Right ventricle myocardium superior (tissue), 1 donor: ENCODE data around the gene SHC2. TPM values are rescaled to one million over a fixed set of nuclear protein-coding genes. Genes with fewer than 3 reads are reported as not detected.

ENCODE experiments used
- ATAC-seq: fragments of 200-7000 bp; cut with Tn5 transposase; one replicate; pipeline ENCODE4 v1.9.1; 2020; ENCODE audit warnings: mild to moderate bottlenecking; ENCODE audit not compliant: poor library complexity
- DNase-seq: peaks from one replicate; pipeline ENCODE4 v3.0.0-alpha.2; 2020
- intact Hi-C: fragments of 100-400 bp; cut with DNase I; formaldehyde crosslinking; loops from one replicate; pipeline ENCODE4 v1.11.2; 2022
- total RNA-seq: library from RNA; stranded (reverse); fragmentation: NEBNext Ultra II Directional; extraction: Animal tissue kit (Norgen Biotek cat#: 25700); gene quantifications from one replicate; pipeline ENCODE4 v1.2.1, GENCODE V29; 2021
- donor health status: DM: no; HTN: yes; CAD: no; lungs with severe emphysema.

SHC2 gene
- total RNA-seq, 1 donor from 2014 or later, result 8.8 TPM

DNA sequence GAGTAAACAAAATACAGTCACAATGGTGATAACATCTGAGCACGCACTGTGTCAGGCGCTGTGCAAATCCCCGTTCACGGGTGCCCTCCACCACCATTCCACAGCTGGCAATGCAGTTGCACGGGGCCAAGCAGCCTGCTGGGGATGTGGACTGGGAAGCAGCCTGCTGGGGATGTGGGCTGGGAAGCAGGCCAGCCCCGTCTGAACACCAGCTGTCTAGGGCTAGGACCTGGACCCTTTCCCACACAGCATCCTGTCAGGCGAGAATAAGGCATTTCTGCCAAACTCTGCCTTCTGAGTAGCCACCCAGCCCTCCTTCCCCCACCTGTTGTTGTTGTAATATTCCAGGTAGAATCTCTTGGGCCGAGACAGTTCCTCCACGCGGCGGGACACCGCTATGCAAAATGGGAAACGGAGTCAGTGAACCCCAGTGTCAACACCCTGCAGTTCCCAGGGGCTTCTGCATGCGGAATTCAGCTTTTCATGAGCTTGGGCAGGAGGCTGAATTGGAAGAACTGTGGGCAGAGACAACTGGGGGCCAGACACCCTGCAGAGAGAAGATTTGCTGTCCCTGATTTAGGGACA is 88.4 kb downstream of the SHC2 start:
- intact Hi-C loops, result no loop called here
- ATAC-seq (peak; percentile 90), DNase-seq (peak; percentile 81)

DNA sequence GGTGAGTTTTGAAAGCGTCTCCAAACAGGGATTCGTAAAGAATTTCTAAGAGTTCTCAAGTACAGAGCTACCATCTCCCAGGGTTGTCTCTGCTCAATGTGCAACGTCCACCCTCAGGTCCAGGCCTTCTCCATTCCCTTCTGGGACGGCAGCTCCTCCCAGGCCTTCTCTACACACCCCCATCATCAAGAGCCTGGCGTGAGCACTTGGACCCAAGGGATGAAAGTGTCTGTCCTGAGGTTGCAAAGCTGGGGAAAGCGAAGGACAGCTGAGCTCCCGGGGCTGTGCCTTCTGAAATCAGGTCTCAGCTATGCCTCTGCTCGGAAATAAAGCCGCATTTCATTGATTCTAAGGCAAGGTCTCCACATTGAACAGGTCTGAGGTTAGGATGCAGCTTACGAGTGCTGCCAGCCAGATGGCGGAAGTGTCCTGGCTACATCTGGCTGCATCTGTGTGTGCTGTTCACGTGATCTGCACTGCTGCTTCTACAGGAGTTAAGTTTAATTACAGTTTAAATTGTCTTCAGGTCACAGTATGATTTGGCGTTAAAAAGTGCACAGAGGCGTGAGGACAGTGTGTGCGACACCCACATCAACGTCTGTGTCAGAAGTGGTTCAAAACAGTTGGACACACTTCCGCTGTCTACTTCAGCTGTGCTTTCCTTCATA is 89.2 kb downstream of the SHC2 start:
- ATAC-seq (no peak), DNase-seq (no peak)
- intact Hi-C loops, result no loop called here

DNA sequence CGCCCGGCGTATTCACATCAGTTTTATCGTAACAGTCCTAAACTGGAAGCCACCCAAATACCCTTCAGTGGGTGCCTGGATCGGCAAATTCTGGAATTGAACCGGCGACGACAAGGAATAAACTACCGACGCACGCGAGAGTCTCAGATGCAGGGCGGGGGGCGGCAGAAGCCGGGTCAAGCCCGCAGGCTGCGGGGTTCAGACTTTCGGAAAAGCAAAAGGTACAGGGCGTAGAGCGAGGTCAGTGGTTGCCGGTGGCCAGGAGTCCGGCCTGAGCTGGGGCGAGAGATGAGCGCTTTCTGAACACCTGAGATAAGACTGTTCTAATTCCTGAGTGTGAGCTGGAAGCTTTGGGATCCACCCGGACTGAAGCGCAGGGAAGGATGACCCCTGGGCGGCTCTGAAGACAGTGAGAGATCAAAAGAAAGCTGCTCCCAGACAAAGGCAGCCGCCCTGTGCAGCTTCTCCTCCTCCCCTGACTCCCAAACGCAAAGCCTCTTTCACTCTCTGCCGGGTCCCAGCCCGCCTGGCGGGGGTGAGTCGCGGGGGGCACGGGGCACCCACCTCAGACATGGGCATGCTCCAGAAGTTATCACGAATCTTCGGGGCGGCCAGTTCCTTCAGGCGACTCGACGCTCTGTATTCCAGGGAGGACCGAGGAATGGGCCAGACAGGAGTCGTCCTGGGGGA is 90.0 kb downstream of the SHC2 start:
- no peak for ATAC-seq
- DNase-seq, result peak; percentile 26
- intact Hi-C loops, result no loop called here

DNA sequence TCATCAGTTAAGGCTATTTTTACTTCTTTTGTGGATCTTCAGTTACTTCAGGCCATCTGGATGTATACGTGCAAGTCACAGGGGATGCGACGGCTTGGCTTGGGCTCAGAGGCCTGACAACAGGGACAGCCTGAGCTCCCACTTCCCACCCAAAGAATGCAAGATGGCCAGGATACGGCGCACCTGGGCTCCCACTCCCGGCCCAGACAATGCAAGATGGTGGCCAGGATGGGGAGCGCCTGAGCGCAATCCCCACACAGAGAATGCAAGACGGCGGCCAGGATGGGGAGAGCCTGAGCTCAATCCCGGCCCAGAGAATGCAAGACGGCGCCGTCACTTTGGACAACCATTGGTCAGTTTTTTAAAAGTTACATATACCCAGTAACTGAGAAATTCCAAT is 91.0 kb downstream of the SHC2 start:
- no peak for ATAC-seq
- peak; percentile 36 for DNase-seq
- intact Hi-C loops, result no loop called here

DNA sequence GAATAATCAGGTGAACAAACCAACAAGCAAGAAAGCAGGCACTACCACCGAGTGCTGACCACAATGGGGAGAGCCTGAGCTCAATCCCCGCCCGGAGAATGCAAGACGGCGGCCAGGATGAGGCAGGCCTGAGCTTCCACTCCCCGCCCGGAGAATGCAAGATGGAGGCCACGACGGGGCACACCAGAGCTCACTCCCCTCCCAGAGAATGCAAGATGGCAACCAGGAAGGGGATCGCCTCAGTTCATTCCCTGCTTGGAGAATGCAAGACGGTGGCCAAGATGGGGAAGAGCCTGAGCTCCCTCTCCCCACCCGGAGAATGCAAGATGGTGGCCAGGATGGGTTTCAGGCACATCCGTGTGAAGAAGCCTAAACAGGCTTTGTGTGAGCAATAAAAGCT is 91.6 kb downstream of the SHC2 start:
- intact Hi-C loops, result no loop called here

DNA sequence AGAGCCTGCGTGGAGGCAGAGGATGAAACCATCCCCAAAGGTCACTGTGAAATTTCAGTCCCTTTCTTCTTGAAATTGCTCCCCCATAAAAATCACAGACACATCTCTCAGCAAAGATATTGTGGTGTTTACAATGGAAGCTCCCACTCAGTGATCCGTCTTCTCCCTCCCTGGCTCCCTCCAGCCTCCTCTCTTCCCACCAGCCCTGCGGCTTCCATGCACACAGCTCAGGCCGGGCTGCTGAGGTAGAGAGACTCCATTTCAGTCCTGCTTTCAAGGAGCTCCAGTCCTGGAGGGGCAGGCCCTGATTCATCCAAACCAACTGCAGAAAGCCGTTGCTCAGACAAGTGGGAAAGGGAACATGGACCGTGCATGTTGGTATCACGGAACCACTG is 92.2 kb downstream of the SHC2 start:
- peak; percentile 12 for DNase-seq
- no peak for ATAC-seq
- intact Hi-C loops, result no loop called here

More for the DNA sequence above, 91.6 kb downstream of the SHC2 start:
- ATAC-seq (no peak), DNase-seq (peak; percentile 29)

DNA sequence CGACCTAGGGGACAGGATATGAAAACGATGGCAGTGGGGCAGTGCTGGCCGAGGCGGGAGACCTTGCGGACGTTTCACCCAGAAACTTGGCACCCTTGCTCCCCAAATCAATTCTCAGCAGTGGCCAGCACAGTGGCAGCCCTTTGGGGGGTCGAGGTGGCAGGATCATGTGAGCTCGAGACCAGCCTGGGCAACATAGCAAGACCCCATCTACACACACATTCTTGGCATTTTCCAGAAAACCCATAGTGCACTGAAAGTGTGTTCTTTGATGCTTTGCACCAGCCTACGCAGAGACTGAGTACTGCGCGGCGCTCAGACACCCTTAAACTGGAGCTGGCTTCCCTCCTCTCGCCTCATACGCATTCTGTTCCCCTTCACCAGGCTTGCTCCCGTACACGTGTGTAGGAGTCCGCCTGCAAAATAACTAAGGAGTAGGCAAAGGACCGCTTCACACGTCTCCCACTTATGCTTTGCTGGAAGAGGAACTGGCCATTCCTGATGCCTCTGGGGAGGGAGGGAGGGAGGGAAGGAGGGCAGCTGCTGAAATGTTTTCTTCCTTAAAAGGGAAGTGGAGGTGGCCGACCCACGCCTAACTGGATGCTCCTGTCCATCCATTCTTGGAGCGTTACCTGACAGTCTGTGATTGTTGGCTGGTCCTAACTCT is 92.7 kb downstream of the SHC2 start:
- DNase-seq (peak; percentile 16), ATAC-seq (no peak)
- intact Hi-C loops, result no loop called here

DNA sequence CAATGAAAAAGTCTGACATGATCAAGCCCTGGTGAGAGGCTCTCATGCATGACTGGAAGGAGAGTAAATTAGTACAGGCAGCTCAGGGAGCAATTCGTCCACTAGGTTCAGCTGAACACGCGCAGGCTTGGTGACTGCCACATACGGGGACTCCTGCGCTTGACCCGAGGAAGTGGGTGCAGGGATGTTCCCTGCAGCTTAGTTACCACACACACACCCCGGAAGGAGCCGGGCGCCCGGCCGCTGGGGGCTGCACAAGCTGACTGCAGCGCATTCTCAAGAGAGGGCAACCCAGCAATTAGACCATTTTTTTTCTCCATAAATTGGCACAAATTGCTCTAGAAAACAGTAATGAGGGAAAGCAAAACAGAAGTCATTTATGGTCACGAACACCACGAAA is 93.3 kb downstream of the SHC2 start:
- DNase-seq (no peak), ATAC-seq (no peak)
- intact Hi-C loops, result no loop called here

DNA sequence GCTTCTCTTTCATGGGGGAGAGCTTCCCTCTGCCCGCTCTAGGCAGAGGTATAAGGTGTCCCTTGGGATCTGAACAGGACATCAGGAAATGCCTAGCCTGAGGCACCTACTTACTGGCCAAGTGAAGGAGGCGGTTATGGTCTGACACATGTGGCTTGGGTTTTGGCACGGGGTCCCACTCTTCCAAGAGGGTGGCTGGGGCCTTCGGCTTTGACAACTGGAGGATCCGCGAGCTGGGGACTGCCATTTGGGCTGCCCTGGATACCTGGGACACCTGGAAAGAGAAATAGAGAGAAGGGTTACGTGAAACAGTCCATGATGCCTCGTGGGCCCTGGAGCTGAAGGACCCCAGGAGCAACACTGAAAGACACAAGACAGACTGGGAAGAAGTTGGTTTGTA is 93.9 kb downstream of the SHC2 start:
- no peak for ATAC-seq
- intact Hi-C loops, result no loop called here
- DNase-seq, result peak; percentile 14

Other genes starting within 250 kb of the SHC2 start
- gene PLPP2, start 169.6 kb downstream of the SHC2 start, total RNA-seq, result 0.56 TPM
- 18.3 TPM for gene MIER2, start 116.2 kb downstream of the SHC2 start, total RNA-seq
- gene C2CD4C, start 51.9 kb downstream of the SHC2 start, total RNA-seq, result 1.7 TPM
- 0.24 TPM for gene MADCAM1, start 35.5 kb upstream of the SHC2 start, total RNA-seq
- gene TPGS1, start 46.5 kb upstream of the SHC2 start, total RNA-seq, result 10.8 TPM
- gene CDC34, start 70.7 kb upstream of the SHC2 start, total RNA-seq, result 86.3 TPM
- gene GZMM, start 83.0 kb upstream of the SHC2 start, total RNA-seq, result 0.32 TPM
- 1,928 TPM for gene BSG, start 111.6 kb upstream of the SHC2 start, total RNA-seq
- gene HCN2, start 128.8 kb upstream of the SHC2 start, total RNA-seq, result 4.1 TPM
- 54.5 TPM for gene POLRMT, start 172.5 kb upstream of the SHC2 start, total RNA-seq
- not detected for gene FGF22, start 178.8 kb upstream of the SHC2 start, total RNA-seq
- 21.2 TPM for gene RNF126, start 202.2 kb upstream of the SHC2 start, total RNA-seq
- gene FSTL3, start 215.4 kb upstream of the SHC2 start, total RNA-seq, result 27.4 TPM
- gene PRSS57, start 234.4 kb upstream of the SHC2 start, total RNA-seq, result not detected
- gene PALM, start 247.9 kb upstream of the SHC2 start, total RNA-seq, result 32.9 TPM